Sigmoid colon (tissue), 4 donors: ENCODE results near the gene FADS3.

Experiments used
- EP300 ChIP-seq, 4 donors: sonication (generic); formaldehyde crosslinking; IDR thresholded peaks; one replicate each; pipeline ENCODE4 v1.6.1; 2017; ENCODE audit warnings: antibody characterized with exemption in 4 of 4
- POLR2A ChIP-seq, 2 donors: fragments of 450-650 bp; IDR thresholded peaks; one replicate each; pipeline ENCODE4 v1.6.1; 2016; ENCODE audit warnings: antibody characterized with exemption in 2 of 2, mild to moderate bottlenecking in 2 of 2, moderate library complexity in 2 of 2
- POLR2AphosphoS5 ChIP-seq, 4 donors: sonication (generic); formaldehyde crosslinking; IDR thresholded peaks; one replicate each; pipeline ENCODE4 v1.6.1; 2017; ENCODE audit warnings: antibody characterized with exemption in 4 of 4
- TF ChIP-seq, protein P1 (sequence below), 4 experiments: fragments of 450-650 bp in 3 of 4; fragments of 200-600 bp in 1 of 4; IDR thresholded peaks; one replicate each; pipeline ENCODE4 v1.5.1; 2016 to 2019; ENCODE audit warnings: antibody characterized with exemption in 4 of 4, mild to moderate bottlenecking in 3 of 4, moderate library complexity in 2 of 4

DNA sequence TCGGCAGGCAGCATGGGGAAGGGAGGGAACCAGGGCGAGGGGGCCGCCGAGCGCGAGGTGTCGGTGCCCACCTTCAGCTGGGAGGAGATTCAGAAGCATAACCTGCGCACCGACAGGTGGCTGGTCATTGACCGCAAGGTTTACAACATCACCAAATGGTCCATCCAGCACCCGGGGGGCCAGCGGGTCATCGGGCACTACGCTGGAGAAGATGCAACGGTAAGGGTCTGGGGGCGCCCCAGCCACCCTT lies 63.0 kb downstream of the FADS3 start:
- TF ChIP-seq POLR2AphosphoS5 (IDR thresholded peaks at IDR 0.05) (no peak), EP300 (IDR thresholded peaks at IDR 0.05) (no peak), POLR2A (IDR thresholded peaks at IDR 0.05) (no peak)
- TF ChIP-seq, protein P1, sequence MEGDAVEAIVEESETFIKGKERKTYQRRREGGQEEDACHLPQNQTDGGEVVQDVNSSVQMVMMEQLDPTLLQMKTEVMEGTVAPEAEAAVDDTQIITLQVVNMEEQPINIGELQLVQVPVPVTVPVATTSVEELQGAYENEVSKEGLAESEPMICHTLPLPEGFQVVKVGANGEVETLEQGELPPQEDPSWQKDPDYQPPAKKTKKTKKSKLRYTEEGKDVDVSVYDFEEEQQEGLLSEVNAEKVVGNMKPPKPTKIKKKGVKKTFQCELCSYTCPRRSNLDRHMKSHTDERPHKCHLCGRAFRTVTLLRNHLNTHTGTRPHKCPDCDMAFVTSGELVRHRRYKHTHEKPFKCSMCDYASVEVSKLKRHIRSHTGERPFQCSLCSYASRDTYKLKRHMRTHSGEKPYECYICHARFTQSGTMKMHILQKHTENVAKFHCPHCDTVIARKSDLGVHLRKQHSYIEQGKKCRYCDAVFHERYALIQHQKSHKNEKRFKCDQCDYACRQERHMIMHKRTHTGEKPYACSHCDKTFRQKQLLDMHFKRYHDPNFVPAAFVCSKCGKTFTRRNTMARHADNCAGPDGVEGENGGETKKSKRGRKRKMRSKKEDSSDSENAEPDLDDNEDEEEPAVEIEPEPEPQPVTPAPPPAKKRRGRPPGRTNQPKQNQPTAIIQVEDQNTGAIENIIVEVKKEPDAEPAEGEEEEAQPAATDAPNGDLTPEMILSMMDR (IDR thresholded peaks at IDR 0.05) = no peak
